HL-60 (cell line): Measurements from ENCODE around the gene PRKAG2.

Source experiments
- DNase-seq, 2 experiments: peaks; one replicate each; pipeline ENCODE4 v3.0.0-alpha.2; 2010 to 2020; ENCODE audit warnings: low read depth in 1 of 2, low spot score in 1 of 2
- H3K27ac ChIP-seq: fragments of 250-450 bp; sonication (Bioruptor Pico); replicated peaks from 2 replicates; pipeline ENCODE4 v1.5.1; 2020; ENCODE audit warnings: mild to moderate bottlenecking, moderate library complexity
- H3K27me3 ChIP-seq: fragments of 250-450 bp; sonication (Bioruptor Pico); 2 replicates; pipeline ENCODE4 v1.5.1; 2021; ENCODE audit warnings: mild to moderate bottlenecking, moderate library complexity; ENCODE audit not compliant: insufficient read depth, poor library complexity, severe bottlenecking
- H3K4me3 ChIP-seq: replicated peaks from 2 replicates; pipeline ENCODE4 v1.5.1; 2011; ENCODE audit warnings: mild to moderate bottlenecking, control low read depth, low read length; ENCODE audit not compliant: insufficient read depth
- GABPA ChIP-seq: IDR thresholded peaks from 2 replicates; pipeline ENCODE4 v1.6.1; 2012; ENCODE audit warnings: low read depth
- POLR2AphosphoS5 ChIP-seq: IDR thresholded peaks from 2 replicates; pipeline ENCODE4 v1.6.1; 2012; ENCODE audit warnings: low read depth
- SPI1 ChIP-seq: IDR thresholded peaks from 2 replicates; pipeline ENCODE4 v1.6.1; 2012; ENCODE audit warnings: low read depth, mild to moderate bottlenecking, borderline replicate concordance
- TF ChIP-seq, protein P1 (sequence below): IDR thresholded peaks from 2 replicates; pipeline ENCODE4 v1.6.1; 2012; ENCODE audit warnings: low read depth; ENCODE audit not compliant: insufficient replicate concordance
- TF ChIP-seq, protein P2 (sequence below): IDR thresholded peaks from one replicate; pipeline ENCODE4 v1.5.1; 2011; ENCODE audit warnings: low read length, control low read depth, inconsistent platforms; ENCODE audit not compliant: insufficient read depth

The PRKAG2 gene

GRCh38 chr7:151817981-151818673, 58.8 kb downstream of the PRKAG2 start:
- H3K27me3 ChIP-seq = no peaks in the 10 kb centered on the region
- no peak for DNase-seq
- H3K4me3 ChIP-seq = no peak overlapping the region
- TF ChIP-seq, protein P1, sequence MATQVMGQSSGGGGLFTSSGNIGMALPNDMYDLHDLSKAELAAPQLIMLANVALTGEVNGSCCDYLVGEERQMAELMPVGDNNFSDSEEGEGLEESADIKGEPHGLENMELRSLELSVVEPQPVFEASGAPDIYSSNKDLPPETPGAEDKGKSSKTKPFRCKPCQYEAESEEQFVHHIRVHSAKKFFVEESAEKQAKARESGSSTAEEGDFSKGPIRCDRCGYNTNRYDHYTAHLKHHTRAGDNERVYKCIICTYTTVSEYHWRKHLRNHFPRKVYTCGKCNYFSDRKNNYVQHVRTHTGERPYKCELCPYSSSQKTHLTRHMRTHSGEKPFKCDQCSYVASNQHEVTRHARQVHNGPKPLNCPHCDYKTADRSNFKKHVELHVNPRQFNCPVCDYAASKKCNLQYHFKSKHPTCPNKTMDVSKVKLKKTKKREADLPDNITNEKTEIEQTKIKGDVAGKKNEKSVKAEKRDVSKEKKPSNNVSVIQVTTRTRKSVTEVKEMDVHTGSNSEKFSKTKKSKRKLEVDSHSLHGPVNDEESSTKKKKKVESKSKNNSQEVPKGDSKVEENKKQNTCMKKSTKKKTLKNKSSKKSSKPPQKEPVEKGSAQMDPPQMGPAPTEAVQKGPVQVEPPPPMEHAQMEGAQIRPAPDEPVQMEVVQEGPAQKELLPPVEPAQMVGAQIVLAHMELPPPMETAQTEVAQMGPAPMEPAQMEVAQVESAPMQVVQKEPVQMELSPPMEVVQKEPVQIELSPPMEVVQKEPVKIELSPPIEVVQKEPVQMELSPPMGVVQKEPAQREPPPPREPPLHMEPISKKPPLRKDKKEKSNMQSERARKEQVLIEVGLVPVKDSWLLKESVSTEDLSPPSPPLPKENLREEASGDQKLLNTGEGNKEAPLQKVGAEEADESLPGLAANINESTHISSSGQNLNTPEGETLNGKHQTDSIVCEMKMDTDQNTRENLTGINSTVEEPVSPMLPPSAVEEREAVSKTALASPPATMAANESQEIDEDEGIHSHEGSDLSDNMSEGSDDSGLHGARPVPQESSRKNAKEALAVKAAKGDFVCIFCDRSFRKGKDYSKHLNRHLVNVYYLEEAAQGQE = no peak
- no peak for TF ChIP-seq GABPA
- TF ChIP-seq SPI1 = no peak
- no peak for TF ChIP-seq POLR2AphosphoS5
- TF ChIP-seq, protein P2, sequence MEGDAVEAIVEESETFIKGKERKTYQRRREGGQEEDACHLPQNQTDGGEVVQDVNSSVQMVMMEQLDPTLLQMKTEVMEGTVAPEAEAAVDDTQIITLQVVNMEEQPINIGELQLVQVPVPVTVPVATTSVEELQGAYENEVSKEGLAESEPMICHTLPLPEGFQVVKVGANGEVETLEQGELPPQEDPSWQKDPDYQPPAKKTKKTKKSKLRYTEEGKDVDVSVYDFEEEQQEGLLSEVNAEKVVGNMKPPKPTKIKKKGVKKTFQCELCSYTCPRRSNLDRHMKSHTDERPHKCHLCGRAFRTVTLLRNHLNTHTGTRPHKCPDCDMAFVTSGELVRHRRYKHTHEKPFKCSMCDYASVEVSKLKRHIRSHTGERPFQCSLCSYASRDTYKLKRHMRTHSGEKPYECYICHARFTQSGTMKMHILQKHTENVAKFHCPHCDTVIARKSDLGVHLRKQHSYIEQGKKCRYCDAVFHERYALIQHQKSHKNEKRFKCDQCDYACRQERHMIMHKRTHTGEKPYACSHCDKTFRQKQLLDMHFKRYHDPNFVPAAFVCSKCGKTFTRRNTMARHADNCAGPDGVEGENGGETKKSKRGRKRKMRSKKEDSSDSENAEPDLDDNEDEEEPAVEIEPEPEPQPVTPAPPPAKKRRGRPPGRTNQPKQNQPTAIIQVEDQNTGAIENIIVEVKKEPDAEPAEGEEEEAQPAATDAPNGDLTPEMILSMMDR = no peak
- H3K27ac ChIP-seq = no peak overlapping the region

GRCh38 chr7:151817315-151817690, 59.6 kb downstream of the PRKAG2 start:
- H3K27me3 ChIP-seq = no peaks in the 10 kb centered on the region
- DNase-seq = no peak
- H3K27ac ChIP-seq = no peak overlapping the region
- no peak overlapping the region for H3K4me3 ChIP-seq
- no peak for TF ChIP-seq POLR2AphosphoS5
- TF ChIP-seq SPI1 = no peak
- TF ChIP-seq, protein P1 = no peak
- TF ChIP-seq, protein P2 = no peak
- TF ChIP-seq GABPA = no peak

- Histone ChIP-seq H3K27ac (no peak overlapping the region), H3K27me3 (no peaks in the 10 kb centered on the region)
- DNase-seq = no peak
Measured at GRCh38 chr7:151816562-151817314, 60.2 kb downstream of the PRKAG2 start.

More at GRCh38 chr7:151816562-151817314, 60.2 kb downstream of the PRKAG2 start:
- no peak for TF ChIP-seq SPI1
- TF ChIP-seq, protein P2 = no peak
- TF ChIP-seq GABPA = no peak
- no peak overlapping the region for H3K4me3 ChIP-seq
